ENCODE measurements around the gene BAX.
A peak's percentile ranks its signal among the peaks of the same experiment; 100 is the strongest.
"Not testable (repeated sequence)": the region's sequence is repeated elsewhere in the genome, so short reads cannot be mapped to it uniquely, and the experiment has no call there.

Gene BAX

DNA sequence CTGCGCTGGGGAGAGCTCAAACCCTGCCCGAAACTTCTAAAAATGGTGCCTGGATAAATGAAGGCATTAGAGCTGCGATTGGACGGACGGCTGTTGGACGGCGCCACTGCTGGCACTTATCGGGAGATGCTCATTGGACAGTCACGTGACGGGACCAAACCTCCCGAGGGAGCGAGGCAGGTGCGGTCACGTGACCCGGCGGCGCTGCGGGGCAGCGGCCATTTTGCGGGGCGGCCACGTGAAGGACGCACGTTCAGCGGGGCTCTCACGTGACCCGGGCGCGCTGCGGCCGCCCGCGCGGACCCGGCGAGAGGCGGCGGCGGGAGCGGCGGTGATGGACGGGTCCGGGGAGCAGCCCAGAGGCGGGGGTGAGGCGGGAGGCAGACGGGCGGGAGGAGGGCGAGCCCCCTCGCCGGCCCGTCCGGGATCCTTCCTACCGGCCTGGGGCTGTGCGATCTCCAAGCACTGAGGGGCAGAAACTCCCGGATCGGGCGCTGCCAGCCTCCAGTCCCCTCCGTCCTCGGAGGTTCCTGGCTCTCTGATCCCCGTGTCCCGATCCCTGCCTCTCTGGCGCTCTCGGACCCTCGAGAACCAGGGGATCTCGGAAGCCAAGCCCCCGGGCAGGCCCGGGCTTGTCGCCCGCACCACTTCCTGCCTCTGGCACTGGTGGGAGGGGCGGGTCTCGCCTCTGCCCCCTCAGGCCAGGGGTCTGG is at the start of gene BAX:
TSS of gene BAX (plus strand) at position 281 of the 713 bp plus-strand sequence. CDS start at position 335, 54 bp downstream.
- peak; percentile 96 for DNase-seq

DNA sequence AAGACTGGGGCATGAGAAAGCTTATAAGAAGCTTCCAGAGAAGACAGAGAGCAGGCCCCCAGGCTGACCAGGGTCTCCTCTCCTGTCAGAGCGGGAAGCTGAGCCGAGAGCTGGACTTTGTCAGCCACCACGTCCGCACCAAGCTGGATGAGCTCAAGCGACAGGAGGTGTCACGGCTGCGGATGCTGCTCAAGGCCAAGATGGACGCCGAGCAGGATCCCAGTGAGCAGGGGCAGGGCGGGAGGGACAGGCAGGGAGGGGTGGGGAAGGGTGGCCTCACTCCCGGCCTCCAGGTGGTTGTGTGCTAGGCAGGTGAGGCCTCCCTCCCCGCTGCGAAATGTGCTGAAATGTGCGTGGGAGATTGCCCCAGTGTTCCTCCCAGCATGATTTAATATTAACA is 49.0 kb upstream of the BAX start:
- no peak for DNase-seq

DNA sequence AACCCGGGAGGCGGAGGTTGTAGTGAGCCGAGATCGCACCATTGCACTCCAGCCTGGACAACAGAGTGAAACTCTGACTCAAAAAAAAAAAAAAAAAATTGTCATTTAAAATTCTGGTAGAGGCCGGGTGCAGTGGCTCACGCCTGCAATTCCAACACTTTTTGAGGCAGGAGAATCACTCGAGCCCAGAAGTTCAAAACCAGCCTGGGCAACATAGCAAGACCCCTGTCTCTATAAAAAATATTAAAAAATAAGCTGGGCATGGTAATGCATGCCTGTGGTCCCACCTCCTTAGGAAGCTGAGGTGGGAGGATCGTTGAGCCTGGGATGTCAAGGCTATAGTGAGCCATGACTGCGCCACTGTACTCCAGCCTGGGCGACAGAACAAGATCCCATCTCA is 48.4 kb upstream of the BAX start:
- DNase-seq: no peak

DNA sequence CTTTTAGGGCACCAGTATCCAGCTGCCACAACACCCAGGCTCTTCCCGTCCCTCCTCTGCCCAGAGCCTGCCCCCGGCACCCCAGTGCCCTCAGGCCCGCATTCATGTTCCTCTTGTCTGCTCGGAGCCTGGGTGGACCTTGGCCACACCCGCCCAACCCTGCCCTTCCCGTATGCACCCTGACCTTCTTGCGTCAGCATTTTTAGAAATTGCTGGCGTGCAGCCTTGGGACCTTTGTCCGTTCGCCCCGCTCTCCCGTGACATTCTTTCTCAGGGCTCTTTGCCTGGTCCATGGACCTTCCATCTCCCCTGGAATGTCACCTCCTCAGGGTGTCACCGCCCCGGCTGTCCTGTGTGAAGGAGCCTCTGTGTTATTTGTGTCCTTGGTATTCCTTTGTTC is 47.0 kb upstream of the BAX start:
- DNase-seq: no peak

DNA sequence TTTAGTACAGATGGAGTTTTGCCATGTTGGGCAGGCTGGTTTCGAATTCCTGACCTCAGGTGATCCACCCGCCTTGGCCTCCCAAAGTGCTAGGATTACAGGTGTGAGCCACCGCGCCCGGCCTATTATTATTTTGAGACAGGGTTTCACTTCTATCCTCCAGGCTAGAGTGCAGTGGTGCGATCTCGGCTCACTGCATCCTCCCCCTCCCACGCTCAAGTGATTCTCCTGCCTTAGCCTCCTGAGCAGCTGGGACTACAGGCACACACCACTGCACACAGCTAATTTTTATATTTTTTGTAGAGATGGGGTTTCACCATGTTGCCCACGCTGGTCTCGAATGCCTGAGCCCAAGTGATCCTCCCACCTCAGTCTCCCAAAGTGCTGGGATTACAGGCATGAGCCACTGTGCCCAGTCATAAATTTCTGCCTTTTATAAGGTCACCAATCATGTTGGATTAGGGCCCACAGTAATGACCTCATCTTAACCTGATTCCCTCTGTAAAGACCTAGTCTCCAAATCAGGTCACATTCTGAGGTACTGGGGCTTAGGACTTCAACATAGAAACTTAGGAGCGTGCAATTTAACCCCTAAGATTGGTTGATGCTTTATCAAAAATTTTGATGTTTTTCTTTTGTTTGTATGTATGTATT is 45.1 kb upstream of the BAX start:
- DNase-seq: not testable (repeated sequence)

DNA sequence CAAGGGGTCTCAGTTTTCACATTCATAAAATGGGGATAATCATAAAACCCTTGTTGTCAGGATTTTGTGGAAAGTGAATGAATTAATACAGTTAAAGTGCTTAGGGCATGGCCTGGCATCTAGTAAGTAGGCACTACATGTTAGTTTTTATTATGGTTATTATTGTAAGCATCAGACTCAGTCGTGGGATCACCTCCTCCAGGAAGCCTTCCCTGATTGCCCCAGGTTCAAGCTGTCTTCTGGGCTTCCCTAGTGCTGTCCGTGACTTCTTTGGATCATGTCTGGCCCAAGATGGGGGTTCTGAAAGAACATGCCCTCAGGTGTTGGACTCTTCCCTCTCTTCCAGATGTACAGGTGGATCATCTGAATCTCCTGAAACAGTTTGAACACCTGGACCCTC is 43.9 kb upstream of the BAX start:
- DNase-seq: no peak

DNA sequence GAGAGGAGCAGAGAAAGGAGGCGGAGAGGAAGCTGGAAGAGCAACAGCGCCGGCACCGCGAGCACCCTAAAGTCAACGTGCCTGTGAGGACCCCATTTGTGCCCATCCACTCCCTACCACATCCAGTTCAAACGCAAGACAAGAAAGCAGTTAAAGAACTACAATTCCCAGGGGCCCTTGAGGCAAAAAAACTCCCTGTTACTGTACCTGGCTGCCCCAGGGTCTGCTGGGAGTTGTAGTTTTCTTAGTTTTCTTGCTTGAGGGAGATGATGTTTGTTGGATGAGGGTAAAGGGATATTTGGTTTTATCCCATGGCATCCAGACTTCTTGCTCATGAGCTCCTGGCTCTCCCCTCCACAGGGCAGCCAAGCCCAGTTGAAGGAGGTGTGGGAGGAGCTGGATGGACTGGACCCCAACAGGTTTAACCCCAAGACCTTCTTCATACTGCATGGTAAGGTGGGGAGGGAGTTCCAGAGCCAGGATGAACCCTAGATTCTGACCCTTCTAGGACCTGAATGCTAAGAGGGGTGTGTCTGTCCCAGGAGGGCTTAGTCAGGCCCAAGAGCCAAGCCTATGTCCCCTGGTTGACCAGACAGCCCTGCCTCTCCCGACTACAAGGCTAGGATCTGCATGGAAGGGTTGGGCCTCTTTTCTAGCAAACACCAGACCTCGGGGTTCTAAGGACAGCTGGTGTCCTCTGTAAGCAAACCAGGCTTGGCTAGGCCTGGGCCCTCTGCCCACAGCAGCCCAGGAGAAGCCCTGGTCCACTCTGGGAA is 41.4 kb upstream of the BAX start:
- DNase-seq: no peak

DNA sequence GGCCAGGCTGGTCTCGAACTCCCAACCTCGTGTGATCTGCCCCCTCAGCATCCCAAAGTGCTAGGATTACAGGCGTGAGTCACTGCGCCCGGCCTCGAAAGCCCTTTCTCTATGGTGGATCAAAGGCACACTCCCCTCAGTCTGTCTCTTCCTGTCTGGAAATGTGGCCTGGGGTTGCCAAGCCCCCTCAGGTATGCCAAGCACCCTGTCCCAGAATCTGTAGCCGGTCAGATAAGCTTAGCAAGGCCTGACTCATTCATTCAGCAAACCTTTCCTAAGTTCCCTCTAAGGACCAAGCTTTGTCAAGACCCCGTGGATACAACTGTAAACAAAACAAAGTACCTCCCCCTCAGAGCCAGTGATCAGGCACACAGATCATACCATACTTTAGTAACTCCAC is 40.5 kb upstream of the BAX start:
- DNase-seq: no peak

DNA sequence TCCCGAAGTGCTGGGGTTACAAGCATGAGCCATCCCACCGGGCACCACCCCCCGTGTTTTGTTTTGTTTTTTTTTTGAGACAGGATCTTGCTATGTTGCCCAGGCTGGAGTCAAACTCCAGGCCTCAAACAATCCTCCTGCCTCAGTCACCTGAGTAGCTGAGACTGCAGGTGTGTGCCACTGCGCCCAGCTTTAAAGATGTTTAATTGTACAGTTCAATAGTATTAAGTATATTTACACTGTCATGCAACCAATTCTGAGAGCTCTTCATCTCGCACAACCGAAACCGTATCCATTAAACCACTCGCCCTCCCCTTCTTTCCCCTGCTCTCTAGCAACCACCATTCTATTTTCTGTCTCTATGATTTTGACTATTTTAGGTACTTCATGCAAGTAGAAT is 38.9 kb upstream of the BAX start:
- peak; percentile 36 for DNase-seq

DNA sequence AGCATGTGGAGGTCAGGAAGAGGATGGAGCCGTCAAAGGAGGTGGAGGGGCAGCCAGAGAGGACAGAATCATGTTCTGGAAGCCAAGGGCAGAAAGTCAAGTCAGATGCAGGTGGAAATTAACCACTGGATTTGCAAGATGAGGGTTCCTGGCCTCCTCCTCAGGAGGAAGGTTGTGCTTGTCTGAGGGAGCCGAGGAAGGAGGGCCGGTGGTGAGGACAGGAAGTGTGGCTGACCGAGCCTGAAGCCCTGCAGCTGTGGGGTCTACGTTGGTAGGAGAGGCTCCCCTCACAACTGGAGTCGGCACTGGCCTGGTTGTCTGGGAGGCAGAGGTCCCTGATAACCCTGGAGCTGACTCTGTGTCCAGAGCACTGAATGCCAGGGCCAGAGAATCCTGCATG is 36.6 kb upstream of the BAX start:
- DNase-seq: no peak

DNA sequence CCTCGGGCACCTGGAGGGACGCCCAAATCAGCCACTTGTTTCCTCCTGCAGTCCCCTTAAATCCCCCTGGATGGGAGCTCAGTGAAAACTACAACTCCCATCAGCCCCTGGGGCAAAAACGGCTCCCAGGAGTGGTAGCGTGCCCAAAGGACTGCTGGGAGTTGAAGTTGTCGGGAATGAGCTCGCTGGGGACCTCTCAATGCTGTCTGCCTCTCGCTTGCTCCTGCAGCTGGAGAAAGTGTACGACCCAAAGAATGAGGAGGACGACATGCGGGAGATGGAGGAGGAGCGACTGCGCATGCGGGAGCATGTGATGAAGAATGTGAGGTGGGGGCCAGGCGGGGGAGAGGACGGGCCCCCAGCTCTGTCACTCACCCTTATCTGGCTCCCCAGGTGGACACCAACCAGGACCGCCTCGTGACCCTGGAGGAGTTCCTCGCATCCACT is 35.9 kb upstream of the BAX start:
- DNase-seq: no peak

DNA sequence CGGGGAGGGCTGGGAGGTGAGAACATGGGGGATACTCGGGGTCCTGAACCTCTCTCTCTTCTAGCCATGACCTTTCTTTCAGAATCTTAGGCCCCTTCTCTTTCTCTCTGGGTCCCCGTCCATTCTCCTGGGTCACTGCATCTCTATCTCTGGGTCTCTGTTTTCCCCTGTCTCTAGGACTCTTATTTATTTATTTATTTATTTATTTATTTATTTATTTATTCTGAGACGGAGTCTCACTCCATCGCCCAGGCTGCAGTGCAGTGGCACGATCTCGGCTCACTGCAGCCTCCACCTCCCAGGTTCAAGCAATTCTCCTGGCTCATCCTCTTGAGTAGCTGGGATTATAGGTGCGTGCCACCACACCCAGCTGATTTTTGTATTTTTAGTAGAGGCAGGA is 35.4 kb upstream of the BAX start:
- DNase-seq: not testable (repeated sequence)

DNA sequence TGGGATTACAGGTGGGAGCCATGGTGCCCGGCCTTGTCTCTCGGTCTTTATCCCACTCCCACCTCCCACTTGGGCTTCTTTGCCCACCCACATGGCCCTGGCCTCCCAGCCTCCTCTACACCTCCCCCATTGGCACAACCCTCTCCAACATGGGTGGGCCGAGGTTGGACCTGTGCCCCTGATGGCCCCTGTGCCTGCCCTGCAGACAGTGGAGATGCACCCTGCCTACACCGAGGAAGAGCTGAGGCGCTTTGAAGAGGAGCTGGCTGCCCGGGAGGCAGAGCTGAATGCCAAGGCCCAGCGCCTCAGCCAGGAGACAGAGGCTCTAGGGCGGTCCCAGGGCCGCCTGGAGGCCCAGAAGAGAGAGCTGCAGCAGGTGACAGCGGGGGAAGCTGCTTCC is 33.7 kb upstream of the BAX start:
- no peak for DNase-seq

DNA sequence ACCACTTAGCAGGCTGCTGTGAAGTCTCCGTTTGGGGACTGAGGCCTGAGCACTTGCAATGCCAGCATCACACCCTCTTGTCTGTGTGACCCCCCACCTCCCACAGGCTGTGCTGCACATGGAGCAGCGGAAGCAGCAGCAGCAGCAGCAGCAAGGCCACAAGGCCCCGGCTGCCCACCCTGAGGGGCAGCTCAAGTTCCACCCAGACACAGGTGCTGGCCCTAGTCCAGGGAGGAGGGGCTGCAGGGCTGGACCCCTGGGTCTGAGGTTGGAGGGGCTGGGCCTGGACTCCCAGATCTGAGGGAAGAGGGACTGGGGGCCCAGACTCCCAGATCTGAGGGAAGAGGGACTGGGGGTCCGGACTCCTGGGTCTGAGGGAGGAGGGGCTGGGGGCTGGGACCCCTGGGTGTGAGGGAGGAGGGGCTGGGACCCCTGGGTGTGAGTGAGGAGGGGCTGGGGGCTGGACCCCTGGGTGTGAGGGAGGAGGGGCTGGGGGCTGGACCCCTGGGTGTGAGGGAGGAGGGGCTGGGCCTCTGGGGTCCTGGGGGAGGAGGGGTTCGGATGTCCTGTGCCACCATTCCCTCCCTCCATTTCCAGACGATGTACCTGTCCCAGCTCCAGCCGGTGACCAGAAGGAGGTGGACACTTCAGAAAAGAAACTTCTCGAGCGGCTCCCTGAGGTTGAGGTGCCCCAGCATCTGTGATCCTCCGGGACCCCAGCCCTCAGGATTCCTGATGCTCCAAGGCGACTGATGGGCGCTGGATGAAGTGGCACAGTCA is 32.8 kb upstream of the BAX start:
- no peak for DNase-seq

DNA sequence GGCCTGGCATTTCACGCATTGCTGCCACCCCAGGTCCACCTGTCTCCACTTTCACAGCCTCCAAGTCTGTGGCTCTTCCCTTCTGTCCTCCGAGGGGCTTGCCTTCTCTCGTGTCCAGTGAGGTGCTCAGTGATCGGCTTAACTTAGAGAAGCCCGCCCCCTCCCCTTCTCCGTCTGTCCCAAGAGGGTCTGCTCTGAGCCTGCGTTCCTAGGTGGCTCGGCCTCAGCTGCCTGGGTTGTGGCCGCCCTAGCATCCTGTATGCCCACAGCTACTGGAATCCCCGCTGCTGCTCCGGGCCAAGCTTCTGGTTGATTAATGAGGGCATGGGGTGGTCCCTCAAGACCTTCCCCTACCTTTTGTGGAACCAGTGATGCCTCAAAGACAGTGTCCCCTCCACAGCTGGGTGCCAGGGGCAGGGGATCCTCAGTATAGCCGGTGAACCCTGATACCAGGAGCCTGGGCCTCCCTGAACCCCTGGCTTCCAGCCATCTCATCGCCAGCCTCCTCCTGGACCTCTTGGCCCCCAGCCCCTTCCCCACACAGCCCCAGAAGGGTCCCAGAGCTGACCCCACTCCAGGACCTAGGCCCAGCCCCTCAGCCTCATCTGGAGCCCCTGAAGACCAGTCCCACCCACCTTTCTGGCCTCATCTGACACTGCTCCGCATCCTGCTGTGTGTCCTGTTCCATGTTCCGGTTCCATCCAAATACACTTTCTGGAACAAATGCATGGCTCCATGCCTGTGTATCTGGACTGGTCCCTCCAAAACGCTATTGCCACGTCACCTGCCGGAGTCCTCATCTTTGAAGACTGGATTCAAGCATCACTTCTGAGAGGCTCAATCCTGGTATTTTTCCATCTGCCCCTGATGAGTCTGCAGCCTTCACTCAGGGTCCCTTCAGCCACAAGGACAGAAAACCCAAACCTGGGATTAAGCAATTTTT is 31.9 kb upstream of the BAX start:
- DNase-seq: no peak

DNA sequence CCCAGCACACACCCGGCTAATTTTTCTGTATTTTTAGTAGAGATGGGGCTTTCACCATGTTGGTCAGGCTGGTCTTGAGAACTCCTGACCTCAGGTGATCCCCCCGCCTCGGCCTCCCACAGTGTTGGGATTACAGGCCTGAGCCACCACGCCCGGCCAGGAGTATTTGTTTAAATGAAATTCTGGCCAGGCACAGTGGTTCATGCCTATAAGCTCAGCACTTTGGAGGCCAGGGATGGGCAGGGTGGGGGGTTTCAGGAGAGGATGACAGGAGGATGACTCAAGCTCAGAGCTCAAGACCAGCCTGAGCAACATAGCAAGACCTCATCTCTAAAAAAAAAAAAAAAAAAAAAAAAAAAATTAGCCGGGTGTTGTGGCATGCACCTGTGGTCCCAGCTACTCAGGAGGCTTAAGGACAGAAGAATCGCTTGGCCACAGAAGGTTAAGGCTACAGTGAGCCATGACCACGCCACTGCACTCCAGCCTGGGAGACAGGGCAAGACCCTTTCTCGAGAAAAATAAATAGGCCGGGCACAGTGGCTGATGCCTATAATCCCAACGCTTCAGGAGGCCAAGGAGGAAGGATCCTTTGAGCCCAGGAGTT is 29.3 kb upstream of the BAX start:
- DNase-seq: no peak

DNA sequence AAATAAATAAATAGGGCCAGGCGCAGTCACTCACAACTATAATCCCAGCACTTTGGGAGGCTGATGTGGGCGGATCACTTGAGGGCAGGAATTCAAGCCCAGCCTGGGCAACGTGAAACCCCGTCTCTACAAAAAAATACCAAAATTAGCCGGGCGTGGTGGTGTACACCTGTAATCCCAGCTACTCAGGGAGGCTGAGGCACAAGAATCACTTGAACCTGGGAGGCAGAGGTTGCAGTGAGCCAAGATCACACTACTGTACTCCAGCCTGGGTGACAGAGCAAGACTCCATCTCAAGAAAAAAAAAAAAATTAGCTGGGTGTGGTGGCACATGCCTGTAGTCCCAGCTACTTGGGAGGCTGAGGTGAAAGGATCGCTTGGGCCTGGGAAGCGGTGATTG is 28.8 kb upstream of the BAX start:
- DNase-seq: not testable (repeated sequence)

DNA sequence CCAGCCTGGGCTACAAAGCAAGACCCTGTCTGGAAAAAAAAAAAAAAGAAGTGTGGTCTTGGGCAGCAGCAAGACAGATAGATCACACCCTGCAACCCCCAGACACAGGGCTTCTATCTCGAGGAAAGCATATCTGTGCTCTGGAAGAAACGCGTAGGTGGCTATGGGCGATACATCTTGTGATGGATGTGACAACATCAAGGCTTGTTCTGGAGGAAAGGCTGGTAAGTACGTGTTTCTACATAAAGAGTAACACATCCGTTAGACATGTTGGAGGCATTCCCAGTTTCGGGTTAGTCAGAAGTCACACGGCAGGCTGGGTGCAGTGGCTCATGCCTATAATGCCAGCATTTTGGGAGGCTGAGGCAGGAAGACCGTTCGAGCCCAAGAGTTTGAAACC is 27.8 kb upstream of the BAX start:
- peak; percentile 4 for DNase-seq

DNA sequence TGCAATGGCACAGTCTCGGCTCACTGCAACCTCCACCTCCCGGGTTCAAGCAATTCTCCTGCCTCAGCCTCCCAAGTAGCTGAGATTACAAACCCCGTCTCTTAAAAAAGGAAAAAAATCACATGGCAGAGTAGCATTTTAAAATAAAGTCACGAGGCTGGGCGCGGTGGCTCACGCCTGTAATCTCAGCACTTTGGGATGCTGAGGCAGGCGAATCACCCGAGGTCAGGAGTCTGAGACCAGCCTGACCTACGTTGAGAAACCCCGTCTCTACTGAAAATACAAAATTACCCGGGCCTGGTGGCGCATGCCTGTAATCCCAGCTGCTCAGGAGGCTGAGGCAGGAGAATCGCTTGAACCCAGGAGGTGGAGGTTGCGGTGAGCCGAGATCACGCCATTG is 27.0 kb upstream of the BAX start:
- DNase-seq: not testable (repeated sequence)

DNA sequence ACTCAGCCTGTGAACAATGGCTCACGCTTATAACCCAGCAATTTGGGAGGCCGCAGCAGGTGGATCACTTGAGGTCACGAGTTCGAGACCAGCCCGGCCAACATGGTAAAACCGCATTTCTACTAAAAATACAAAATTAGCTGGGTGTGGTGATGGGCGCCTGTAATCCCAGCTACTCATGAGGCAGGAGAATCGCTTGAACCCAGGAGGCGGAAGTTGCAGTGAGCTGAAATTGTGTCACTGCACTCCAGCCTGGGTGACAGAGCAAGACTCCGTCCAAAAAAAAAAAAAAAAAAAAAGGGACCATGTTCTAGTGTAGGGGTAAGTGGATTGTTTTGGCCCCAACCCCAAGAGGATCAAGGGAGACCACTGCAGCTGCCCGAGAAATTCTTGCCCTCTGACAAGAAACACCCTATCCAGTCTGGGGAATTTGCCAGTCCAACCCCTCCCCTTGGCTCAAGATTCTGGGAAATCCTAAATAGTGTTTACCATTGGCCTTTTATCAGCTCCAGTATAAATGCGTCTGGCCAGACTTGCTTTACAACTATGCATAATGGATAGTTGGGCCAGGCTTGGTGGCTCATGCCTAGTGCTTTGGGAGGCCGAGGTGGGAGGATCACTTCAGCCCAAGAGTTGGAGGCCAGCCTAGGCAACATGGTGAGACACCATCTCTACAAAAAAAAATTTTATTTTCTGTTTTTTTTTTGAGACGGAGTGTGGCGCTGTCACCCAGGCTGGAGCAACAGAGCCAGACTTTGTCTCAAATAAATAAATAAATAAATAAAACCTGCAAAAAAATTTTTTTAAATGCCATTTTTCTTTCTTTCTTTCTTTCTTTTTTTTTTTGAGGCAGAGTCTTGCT is 26.3 kb upstream of the BAX start:
- no peak for DNase-seq
